Activated effector memory CD4-positive, alpha-beta T cell treated with Interleukin-2 at 50 U/mL for 16 hours (primary cell): ENCODE results near the gene CYB5D1.

Experiments
- DNase-seq: peaks from one replicate; pipeline ENCODE4 v3.0.0-alpha.2; 2020

The CYB5D1 gene

DNA sequence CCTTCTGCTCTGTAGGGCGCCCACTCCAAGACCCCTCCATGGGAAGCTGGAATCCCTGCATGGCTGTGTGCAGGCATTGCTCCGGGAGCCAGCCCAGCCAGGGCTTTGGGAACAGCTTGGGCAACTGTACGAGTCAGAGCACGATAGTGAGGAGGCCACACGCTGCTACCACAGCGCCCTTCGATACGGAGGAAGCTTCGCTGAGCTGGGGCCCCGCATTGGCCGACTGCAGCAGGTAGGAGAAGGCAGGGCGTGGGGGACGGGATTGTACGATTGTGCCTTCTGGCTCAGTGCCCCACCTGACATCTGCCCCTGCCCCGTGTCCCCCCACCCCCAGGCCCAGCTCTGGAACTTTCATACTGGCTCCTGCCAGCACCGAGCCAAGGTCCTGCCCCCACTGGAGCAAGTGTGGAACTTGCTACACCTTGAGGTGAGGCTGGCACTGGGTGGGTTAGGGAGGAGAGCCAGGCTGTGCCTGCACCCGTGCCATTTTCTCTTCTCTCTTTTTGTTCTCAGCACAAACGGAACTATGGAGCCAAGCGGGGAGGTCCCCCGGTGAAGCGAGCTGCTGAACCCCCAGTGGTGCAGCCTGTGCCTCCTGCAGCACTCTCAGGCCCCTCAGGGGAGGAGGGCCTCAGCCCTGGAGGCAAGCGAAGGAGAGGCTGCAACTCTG, 11.6 kb upstream of the CYB5D1 start:
- no peak for DNase-seq

- DNase-seq = no peak
Measured at GRCh38 chr17:7846765-7847661, 10.8 kb upstream of the CYB5D1 start.

DNA sequence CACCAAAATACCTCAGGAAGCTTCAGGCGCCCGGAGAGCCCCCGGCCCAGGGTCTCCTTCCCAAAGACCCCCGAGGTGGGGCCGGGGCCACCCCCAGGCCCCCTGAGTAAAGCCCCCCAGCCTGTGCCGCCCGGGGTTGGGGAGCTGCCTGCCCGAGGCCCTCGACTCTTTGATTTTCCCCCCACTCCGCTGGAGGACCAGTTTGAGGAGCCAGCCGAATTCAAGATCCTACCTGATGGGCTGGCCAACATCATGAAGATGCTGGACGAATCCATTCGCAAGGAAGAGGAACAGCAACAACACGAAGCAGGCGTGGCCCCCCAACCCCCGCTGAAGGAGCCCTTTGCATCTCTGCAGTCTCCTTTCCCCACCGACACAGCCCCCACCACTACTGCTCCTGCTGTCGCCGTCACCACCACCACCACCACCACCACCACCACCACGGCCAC, 9.6 kb upstream of the CYB5D1 start:
- no peak for DNase-seq

DNA sequence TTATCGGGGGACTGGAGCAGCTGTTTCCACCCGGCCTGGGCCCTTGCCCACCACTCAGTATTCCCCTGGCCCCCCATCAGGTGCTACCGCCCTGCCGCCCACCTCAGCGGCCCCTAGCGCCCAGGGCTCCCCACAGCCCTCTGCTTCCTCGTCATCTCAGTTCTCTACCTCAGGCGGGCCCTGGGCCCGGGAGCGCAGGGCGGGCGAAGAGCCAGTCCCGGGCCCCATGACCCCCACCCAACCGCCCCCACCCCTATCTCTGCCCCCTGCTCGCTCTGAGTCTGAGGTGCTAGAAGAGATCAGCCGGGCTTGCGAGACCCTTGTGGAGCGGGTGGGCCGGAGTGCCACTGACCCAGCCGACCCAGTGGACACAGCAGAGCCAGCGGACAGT, 9.1 kb upstream of the CYB5D1 start:
- DNase-seq = no peak

- no peak for DNase-seq
Measured at GRCh38 chr17:7849130-7849750, 8.6 kb upstream of the CYB5D1 start.

GRCh38 chr17:7849751-7850504, 7.9 kb upstream of the CYB5D1 start:
- no peak for DNase-seq

- no peak for DNase-seq
Measured at GRCh38 chr17:7850701-7851437, 6.9 kb upstream of the CYB5D1 start.

GRCh38 chr17:7851438-7852261, 6.2 kb upstream of the CYB5D1 start:
- peak; percentile 90 for DNase-seq

GRCh38 chr17:7852262-7852670, 5.5 kb upstream of the CYB5D1 start:
- no peak for DNase-seq

DNA sequence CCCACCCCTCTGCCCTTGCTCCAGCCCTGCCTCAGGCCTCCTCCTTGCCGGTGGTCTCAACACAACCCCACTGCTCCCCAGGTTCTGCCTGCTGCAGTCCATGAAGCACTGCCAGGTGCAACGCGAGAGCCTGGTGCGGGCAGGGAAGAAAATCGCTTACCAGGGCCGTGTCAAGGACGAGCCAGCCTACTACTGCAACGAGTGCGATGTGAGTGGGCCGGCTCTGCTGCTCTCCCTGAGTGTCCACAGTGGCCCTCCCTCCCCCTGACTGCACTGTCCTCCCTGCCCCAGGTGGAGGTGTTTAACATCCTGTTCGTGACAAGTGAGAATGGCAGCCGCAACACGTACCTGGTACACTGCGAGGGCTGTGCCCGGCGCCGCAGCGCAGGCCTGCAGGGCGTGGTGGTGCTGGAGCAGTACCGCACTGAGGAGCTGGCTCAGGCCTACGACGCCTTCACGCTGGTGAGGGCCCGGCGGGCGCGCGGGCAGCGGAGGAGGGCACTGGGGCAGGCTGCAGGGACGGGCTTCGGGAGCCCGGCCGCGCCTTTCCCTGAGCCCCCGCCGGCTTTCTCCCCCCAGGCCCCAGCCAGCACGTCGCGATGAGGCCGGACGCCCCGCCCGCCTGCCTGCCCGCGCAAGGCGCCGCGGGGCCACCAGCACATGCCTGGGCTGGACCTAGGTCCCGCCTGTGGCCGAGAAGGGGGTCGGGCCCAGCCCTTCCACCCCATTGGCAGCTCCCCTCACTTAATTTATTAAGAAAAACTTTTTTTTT, 4.7 kb upstream of the CYB5D1 start:
- DNase-seq = no peak

GRCh38 chr17:7853691-7854038, 4.1 kb upstream of the CYB5D1 start:
- no peak for DNase-seq

GRCh38 chr17:7854078-7854777, 3.6 kb upstream of the CYB5D1 start:
- DNase-seq = no peak

- no peak for DNase-seq
Measured at GRCh38 chr17:7854851-7855659, 2.7 kb upstream of the CYB5D1 start, which contains the start of gene TMEM88. Gene TMEM88 (plus strand): TSS chr17:7855066. CDS start chr17:7855075, 9 bp downstream.

- no peak for DNase-seq
Measured at GRCh38 chr17:7855660-7856010, 2.2 kb upstream of the CYB5D1 start.

DNA sequence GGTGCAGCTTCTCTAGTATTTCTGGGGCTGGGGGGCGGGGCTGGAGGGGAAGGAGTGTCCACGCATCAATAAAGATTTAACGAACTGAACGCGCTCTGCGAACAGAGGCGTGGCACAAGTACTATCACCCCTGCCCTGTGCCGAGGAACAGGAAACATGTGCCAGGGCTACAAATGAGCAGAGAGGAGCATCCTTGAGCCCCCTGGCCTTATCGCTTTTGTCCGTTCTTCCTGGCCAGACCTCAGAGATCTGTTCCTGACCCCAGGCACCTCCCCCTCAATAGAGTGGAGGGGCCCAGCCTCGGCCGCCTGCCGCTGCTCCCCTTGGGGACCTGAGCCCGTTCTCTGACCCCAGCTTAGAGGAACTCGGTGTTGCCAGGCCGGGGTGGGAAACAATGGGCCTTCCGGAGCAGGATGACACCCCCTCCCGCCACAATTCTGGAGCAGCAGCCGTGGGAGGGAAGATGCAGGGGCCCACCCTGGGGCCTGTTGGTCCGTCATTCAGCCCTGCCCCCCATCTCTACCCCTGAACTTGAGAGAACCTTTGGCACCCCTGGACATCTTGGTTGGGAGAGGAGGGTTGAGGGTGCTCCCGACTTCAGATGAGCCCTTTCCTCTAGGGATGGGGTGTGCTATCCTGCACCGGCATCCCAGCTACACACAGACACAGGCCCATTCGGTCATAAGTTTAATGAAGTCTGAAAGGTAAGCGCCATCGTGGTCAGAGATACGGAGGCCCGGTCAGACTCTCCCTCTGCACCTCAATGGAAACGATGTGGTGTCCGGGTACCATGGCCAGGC, 1.6 kb upstream of the CYB5D1 start:
- DNase-seq = no peak

- DNase-seq = peak; percentile 90
Measured at GRCh38 chr17:7856811-7857712, 741 bp upstream of the CYB5D1 start, which contains the start of gene NAA38. Gene NAA38 (minus strand): TSS chr17:7857559. CDS start chr17:7857463, 96 bp downstream.

- DNase-seq = no peak
Measured at GRCh38 chr17:7858522-7858810, 663 bp downstream of the CYB5D1 start.
